HG03378 (cell line): ENCODE results near the gene IZUMO4.

Source experiments
- ATAC-seq: cut with Tn5 transposase; IDR thresholded peaks from one replicate; pipeline ENCODE4 v1.9.1; 2021; ENCODE audit warnings: mild to moderate bottlenecking, moderate library complexity; ENCODE audit not compliant: unreplicated experiment

IZUMO4 gene

DNA sequence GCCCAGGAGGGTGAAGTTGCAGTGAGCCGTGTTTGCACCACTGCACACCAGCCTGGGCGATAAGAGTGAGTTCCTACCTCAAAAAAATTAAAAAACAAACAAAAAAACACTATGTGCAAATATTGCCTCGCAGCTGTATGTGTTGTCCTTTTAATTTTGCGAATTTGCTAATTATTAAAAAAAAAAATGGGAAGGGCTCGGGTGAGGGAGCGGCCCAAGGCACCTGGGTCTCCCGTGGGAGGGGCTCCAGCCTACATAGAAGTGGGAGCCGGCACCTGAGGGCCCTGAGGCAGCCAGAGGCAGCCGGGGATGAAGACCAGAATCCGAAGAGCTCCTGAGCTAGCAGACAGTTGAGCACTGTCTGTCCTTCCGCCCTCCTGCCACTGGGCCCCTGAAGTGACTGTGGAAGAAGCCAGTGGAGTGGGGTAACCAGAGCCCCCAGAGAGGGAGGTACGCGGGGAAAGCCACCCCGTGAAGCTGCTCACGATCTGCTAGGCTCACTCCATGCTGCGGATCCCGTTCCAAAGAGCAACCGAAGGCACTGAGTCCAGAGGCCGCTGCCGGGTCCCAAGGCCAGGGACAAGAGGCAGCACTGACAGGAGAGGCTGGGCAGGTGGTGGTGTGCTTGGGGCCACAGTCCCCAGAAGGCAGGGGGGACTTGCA lies 6.5 kb downstream of the IZUMO4 start:
- no peak for ATAC-seq

DNA sequence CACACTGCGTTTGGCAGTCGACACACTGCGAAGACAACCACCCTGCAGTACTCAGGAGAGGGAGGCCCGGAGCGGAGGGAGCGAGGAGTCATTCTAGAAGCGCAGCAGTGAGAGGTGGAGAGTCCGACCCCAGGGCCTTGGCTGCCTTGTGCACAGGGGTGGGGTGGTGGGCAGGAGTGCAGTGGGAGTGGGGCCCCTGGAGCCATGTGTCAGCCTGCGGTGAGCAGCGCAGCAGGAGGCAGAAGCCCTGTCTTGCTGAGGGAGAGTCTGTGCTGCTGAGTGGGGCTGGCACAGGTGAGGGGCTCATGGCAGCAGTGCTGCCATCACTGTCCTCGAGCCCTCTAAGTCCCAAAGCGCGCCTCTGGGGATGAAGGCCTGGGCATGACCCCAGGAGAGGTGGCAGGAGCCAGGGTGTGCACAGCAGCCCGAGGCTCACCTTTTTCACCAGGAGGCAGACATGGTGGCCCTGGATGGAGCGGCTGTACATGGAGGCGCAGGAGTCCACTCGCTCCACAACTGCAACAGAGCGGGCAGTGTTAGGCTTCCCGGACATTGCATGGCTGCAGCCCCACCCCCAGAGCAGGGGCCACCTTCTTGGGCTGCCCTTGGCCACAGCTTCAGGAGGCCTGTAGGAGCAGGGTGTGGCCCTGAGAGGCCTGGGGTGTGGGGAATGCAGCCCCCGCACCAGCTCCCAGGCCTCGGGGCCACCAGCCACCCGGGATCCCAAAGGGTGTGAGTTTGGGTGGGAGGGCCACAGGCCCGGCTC lies 11.7 kb downstream of the IZUMO4 start:
- ATAC-seq = no peak

DNA sequence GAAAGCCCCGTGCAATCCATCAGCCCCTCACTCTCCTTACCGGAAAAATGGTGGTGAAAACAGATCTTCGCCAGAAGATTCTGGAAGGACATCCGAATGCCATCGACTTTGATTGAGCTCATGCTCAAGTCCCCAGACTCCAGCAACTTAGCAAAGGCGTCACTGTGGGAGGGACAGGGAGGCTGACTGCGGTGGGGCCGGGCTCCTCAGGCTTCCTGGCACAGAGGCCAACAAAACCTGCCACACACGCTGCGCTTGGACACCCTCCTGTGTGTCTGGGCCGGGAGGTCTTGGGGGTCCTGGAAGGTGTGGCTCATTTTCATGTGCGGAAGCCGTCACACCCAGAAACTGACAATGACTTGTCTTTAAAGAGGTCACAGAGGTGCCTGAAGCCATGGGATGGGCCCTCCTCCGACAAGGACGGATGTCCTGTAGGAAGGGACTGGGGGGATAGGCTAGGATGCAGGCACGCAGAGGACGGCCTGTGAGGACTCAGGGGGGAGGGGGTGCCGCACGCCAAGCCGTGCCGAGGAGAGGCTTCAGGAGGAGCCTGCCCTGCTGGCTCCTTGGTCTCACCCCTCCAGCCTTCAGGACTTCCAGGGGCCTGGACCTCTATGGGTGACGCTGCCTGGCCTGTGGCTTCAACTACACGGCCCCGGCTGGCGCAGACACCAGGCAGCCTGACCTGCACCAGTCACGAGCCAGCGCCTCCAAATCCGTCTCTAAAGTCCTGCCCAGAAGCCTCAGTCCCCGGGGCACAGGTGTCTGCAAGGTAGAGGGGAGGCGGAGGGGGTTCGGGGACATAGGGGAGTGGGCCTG lies 12.5 kb downstream of the IZUMO4 start:
- no peak for ATAC-seq

DNA sequence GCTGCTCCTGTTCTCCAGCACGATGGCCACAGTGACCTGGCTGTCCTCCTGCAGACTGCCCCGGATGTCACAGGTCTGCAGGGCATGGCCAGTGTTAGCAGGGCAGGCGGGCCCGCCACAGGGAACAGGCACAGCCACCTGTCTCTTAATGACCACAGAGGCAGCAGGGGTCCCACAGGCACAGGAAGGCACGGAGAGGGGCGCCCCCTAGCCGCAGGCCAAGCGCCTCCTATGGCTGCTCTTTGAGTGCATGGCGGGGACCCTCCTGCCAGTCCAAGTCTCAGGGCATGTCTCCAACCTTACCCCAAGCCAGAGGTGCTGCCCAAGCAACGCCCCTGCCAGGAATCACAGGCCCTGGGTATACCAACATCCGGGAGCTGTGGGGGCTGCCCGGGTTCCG lies 14.1 kb downstream of the IZUMO4 start:
- ATAC-seq = no peak

DNA sequence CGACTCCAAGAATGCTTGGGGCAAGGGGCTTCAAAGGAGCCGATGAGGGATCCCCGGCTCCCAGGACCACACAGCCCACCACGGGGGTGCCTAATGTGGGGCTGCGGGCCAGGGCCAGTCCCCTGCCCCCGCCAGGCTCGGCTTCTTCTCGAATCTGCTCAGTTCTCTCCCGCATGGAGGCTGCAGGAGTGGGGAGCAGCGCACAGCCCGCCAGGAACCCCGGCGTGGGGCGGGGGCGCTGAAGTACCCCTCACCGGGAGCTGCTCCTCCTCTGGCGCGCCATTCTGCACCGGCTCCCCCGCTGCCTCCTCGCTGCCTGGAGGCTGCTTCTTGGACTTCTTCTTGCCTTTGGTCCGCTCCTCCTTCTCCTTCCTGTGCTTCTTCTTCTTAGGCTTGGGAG lies 14.7 kb downstream of the IZUMO4 start:
- no peak for ATAC-seq

DNA sequence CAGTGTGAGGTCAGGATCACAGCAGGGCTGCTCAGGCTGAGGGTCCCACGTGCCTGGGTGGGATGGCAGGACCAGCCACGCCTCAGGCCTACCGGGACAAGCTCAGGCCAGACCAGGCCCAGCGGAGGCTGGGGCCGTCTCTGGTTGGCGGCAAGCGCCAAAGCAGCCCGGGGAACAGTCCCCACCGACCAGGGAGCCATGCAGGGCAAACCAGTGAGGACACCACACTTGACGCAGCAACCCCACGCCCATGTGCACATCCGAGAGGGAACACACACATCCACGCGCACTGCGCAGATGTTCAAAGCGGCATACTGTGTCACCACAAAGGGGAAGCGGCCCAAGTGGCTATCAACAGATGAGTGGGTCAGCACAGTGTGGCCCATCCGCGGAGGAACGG lies 15.2 kb downstream of the IZUMO4 start:
- ATAC-seq = no peak

DNA sequence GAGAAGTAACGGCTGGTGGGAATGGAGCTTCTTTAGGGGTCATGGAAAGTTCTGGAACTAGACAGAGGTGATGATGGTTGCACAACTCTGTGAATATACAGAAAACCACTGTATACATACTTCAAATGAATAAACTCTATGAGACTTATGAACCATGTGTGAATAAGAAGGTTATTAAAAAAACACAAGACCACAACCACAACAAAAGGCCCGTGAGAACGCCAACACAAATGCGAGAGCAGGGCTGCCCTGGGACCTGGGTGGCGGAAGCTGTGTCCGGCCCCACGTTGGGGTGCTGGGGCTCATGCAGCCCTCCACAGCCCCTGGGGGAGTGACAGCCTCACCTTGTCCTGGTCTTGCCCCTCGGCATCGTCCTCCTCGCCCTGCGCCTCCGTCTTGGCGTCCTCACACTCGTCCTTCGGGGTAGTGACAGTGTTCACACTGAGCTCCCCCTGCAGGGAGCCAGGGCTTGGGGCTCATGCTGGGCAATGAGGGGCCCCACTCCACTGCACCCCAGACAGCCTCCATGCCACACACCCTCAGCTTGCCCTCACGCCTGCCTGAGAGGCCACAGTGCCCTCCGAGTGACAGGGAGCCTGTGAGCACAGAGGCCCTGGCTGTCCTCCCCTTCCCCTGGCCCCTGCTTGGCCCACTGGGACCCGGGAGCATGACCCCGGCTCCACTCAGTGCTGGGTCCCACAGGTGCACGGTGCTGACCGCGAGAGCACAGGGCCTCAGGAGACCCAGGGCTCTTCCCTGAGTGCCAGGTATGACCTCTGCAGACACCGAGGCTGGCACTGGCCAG lies 16.0 kb downstream of the IZUMO4 start:
- ATAC-seq = no peak

DNA sequence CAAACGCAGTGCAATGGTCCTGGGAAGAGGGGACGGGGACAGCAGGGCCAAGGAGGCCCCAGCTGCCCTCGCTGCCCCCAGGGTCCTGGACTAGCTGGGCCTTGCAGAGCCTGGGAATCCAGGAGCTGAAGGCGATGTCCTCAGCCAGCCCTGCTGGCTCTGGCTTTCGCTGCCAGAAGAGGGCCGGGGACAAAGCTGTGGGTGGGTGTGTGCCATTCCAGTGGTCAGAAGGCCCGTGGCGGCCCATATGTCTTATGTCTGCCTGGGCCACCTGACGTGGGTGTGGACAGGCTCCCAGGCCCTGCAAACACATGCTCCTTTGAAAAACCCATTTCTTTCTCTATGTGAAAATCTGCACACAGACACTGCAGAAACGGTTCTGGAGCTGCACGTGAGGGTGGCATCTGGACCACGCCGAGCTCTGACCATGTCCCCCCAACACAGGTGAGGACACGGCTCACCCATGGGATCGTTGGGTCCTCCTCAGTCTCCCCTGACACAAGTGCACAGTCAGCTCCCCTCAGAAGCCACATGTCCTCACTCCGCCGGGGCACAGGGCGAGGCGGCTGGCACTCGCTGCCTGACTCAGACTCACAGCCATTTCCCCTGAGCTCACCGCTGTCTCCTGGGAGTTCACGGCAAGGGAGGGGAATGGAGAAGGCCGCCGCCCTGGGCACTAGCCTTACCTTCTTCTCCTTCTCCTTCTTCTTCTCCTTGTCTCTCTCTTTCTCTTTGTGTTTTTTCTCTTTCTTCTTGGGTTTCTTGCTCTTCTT lies 16.9 kb downstream of the IZUMO4 start:
- ATAC-seq = no peak

DNA sequence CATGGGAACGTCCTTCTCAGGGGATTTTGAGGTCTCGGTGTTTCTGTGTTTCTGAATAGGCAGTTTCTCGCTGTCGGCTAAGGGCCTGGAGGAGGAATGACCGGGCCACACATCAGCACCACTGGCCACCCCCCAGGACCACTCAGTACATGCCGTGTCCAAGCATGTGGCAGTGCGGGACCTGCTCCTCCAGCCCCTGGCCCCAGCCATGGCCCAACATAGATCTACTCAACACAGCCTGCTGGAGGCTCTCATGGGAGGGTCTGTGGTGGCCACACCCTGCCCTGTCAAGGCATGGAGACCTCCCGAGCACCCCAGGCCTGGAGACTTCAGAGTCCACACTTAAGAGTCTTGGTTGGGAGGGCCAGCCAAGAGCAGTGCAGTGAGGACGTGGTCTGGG lies 17.5 kb downstream of the IZUMO4 start:
- ATAC-seq = no peak

DNA sequence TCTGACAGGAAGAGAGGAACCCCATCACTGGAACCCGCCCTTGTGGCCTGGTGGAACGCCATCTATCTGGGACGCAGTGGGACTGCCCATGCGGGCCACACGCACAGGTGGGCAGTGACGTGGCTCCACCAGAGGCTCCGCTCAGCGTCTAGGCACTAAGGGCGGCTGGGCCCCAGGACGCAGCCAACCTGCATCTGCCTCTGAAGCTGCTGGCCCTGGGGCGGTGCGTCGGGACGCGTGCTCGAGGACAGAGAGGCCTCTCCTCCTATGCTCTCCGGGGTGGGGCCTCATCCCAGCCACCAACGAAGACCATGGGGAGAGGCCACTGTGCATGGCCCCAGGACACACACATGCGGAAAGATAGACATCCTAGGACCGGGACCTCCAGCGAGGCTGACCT lies 18.1 kb downstream of the IZUMO4 start:
- ATAC-seq = no peak

DNA sequence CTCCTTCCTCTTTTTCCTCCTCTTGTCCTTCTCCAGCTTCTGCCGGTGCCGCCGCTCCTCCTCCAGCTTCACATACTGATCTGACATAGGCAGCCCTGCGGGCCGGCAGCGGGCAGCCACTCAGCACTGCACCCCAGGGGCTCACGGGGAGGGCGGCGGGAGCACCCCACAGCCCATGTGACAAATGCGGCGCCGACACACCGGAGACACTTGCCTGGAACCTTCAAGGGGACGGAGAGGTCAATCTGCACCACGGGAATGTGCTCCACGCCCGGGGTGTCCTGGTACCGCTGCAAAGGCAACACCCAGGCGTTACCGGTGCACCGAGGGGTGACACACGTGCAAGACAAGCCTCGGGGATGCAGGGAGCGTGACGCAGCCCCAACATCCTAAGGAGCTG lies 18.6 kb downstream of the IZUMO4 start:
- no peak for ATAC-seq

DNA sequence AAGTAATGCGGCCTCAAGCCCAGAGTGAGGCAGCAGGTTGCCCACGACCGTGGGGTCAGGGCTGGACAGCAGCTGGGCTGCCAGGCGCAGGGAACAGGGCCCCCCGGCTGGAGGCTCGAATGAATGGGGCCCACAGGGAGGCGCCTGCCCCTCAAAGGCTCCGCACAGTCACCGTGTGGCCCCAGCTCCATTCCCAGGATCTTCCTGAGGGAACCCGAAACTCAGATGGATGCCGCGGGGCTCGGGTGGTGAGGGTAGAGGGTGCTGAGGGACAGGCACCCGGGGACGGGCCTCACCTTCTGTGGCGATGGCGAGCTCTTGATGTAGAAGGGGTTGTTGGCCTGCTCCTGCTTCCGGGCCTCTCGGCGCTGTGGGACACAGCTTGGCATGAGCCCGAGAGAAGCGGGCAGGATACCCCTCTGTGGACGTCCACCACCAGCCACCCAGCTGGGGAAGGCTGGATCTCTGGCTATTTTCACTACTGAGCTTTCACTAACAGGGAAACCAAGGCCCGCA lies 19.3 kb downstream of the IZUMO4 start:
- no peak for ATAC-seq

DNA sequence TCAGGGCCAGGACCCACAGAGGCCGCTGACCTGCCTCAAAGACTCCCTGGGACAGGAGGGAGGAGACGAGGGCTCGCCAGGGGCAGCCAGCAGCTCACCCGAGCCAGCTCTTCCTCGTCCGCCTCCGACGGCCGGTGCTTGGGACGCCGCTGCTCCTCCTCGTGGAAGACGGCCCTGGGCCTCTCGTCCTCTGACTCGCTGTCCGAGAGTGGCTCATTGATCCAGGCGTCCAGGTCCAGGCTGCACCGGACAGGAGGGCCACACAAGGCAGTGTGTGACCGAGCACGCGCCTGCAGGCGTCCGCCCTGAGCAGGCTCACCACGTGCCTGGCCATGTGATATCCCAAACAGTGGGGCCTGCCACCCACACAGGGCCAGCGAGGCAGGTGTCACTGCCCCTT lies 19.8 kb downstream of the IZUMO4 start:
- ATAC-seq = no peak

DNA sequence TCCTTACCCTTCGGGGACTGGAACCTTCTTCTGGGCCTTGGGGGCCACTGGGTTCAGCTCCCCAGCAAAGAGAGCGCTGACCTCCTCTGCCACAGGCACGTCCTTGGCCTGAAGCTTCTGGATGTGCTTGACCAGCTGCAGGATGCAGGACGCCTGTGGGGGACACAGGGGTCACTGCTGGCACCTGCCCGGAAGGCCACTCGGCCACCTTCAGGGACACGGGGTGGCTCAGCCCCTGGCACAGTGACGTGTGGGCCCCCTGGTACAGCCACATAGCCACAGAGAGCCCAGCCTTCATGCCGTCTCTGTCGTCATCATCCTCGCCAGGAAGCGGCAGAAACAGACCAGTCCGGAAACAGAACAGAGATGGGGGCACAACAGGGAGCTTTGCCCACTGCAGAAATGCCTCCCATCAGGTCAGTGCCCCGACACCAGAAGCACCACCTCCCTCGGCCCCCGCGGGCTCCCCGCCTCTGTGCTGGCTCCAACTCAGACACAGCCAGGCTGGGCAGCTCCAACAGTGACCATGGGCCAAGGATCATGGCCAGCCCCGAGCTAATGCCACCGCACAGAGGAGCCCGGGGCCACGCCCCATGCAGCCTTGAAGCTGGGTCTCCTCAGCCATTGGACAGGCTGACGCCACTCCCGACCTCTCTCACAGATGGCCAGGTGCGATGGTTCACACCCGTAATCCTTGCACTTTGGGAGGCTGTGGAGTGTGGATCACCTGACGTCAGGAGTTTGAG lies 20.7 kb downstream of the IZUMO4 start:
- ATAC-seq = no peak

DNA sequence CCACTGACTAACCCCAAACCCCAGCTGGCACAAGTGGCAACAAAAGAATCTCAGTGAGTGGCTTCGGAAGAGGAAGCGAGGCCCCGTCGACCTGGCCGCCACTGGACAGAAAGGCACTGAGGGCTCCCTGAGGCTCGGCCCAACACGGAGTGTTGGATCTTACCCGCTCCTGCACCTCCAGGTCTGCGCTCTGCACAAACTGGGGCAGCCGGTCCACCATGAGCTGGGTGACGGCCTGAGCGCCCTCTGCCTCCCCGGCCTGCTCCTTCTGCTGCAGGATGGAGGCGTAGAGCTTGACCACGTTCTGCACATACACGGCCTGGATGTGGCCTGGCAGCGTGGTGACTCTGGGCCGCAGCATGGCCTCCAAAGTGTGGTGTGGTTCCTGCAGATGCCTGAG lies 21.7 kb downstream of the IZUMO4 start:
- no peak for ATAC-seq

DNA sequence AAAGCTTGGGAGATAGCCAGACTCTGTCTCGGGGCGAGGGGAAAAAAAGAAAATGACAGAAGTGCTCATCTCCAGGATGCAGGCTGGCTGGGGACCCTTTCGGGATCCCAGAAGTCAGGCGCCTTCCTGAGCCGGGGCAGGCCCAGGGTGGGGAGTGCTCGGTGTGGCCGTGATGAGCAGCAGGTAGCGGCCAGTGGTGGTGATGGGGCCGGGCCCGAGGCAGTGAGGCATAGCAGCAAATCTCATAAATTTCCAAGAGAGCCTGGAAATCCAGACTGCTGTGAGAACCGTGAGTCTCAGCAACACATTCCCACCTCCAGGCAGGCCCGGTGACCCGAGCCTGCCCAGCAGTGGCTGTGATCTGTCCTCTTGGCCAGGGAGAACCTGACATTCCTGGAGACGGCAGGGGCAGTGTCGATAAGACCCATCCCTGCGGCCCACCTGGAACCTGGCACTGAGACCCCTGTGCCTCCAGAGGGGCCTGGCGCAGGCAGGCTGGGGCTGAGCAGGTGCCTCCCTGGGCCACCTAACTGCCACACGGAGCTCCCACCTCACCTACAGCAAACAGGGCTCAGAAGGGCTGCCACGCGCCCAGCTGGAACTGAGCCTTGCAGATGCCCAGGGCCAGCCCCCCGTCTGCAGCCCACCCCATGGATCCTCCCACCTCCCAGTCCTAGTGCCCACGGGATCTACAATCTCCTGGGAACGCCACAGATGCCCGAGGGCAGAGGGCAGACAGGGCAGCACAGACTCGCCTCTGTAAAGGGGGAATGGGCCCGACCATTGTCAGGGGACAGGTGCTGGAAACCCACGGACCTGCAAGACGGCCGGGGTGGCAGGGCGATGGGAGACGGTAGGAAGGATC lies 23.4 kb downstream of the IZUMO4 start:
- no peak for ATAC-seq

DNA sequence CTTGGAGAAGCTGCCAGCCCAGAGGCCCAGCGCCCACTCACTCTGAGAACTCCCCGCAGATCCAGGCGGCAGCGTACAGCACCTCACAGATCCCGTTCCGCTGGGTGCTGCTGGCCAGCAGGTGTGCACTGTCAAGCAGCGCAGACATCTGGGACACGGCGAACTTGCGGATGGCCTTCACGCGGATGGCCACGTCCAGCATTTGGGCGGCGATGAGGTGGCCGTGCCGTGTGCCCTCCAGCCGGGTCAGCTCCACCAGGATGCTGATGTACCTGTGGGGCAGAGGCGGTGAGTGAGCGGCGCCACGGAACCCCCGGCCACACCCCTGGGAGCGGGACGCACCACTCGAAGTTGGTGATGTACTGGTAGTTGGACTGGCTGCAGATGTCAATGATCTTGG lies 24.1 kb downstream of the IZUMO4 start:
- no peak for ATAC-seq

DNA sequence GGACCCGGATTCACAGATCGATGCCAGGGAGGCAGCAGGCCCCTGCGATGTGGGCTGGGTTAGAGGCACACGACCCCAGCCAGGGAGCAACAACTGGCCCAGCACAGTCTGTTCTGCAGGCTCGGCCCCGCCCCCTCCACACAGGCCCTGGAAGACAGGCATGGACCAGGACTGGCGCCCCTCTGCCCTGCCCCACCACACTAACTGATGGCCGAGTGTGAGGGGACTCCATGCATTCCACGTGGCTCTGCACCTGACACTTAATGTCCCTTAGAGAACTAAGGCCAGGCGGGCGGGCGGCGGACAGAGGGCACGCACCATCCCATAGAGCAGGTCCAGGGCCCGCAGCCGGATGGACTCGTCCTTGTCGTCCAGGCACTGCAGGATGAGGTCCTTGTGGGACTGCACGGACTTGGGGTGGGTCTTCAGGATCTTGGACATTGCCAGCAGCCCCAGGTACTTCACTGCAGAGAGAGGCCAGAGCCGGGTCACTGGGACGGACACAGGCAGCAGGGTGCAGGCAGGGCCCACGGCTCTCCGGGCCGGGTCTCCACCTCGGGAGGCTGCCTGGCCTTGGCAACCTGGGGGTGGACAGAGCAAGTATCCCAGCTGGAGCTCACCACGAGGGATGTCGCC lies 24.8 kb downstream of the IZUMO4 start:
- no peak for ATAC-seq
